ENCODE data around the gene GRM4. TPM values are rescaled to one million over a fixed set of nuclear protein-coding genes. Genes with fewer than 3 reads are reported as not detected.

Gene GRM4
- total and polyA plus RNA-seq, 2 donors from 2014 or later: not detected

GRCh38 chr6:34052918-34053608 lies 92.8 kb downstream of the GRM4 start:
- no peak overlapping the region for H3K27ac ChIP-seq (ENCODE audit: low read depth in 2 of 2, low read length in 2 of 2)
- no peak for FAIRE-seq
- no peak for DNase-seq
- no peak overlapping the region for H3K4me3 ChIP-seq (ENCODE audit: low read length in 3 of 3)
- H3K36me3 ChIP-seq (ENCODE audit: control insufficient read depth in 2 of 3, insufficient read depth in 3 of 3, low read length in 3 of 3): no peaks in the 10 kb centered on the region
- H3K4me1 ChIP-seq (ENCODE audit: control insufficient read depth in 2 of 3, insufficient read depth in 2 of 3, low read depth in 1 of 3, low read length in 3 of 3): peaks cover 0 to 2% (median 0%) of the 10 kb centered on the region in 3 donors
- TF ChIP-seq, protein P1, sequence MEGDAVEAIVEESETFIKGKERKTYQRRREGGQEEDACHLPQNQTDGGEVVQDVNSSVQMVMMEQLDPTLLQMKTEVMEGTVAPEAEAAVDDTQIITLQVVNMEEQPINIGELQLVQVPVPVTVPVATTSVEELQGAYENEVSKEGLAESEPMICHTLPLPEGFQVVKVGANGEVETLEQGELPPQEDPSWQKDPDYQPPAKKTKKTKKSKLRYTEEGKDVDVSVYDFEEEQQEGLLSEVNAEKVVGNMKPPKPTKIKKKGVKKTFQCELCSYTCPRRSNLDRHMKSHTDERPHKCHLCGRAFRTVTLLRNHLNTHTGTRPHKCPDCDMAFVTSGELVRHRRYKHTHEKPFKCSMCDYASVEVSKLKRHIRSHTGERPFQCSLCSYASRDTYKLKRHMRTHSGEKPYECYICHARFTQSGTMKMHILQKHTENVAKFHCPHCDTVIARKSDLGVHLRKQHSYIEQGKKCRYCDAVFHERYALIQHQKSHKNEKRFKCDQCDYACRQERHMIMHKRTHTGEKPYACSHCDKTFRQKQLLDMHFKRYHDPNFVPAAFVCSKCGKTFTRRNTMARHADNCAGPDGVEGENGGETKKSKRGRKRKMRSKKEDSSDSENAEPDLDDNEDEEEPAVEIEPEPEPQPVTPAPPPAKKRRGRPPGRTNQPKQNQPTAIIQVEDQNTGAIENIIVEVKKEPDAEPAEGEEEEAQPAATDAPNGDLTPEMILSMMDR (IDR thresholded peaks at IDR 0.05; ENCODE audit: borderline replicate concordance, extremely low read depth, insufficient read depth): no peak
- no peaks in the 10 kb centered on the region for H3K27me3 ChIP-seq (ENCODE audit: control insufficient read depth, insufficient read depth, low read length)
- intact Hi-C loops (cut with DNase I): no loop called here
- H3K9ac ChIP-seq (ENCODE audit: low read length in 3 of 3): no peak overlapping the region
- no peaks in the 10 kb centered on the region for H3K9me3 ChIP-seq (ENCODE audit: control insufficient read depth in 2 of 3, insufficient read depth in 1 of 3, low read length in 3 of 3)

DNA sequence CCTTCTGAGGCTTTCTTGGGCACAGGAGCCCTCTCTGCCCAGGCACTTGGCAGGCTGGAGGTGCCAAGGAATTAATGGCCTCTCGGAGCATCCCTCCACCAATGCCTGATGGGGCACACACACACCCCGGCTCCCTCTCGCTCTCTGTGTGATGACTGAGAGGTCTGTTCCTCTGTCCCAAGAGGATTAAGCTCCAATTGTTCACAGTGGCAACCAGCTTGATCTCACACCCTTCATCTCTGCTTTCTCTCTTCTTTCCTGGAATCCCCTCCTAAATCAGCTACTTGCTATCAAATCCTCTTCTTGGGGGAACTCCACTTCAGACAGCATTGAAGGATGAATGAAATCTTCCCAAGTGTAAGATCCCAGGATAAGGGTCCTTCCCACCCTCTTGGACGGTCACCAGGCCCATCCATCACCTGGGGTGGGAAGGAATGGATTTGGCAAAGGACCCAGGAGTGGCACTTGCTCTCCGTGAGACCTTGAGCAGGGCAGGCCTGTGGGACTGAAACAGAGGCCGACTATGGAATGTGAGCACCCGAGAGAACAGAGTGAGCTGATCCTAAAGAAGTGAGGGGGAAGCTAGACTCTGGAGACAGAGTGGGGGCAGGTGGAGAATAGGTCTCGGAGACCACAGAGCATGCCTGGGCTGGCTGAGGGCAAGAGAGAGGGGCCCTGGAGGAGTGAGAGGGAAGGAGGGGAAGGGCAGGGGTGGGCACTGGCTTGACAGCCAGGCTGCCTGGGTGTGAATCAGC lies 93.6 kb downstream of the GRM4 start:
- peaks cover 0 to 2% (median 0%) of the 10 kb centered on the region in 3 donors for H3K4me1 ChIP-seq (ENCODE audit: control insufficient read depth in 2 of 3, insufficient read depth in 2 of 3, low read depth in 1 of 3, low read length in 3 of 3)
- H3K36me3 ChIP-seq (ENCODE audit: control insufficient read depth in 2 of 3, insufficient read depth in 3 of 3, low read length in 3 of 3): no peaks in the 10 kb centered on the region
- no peaks in the 10 kb centered on the region for H3K27me3 ChIP-seq (ENCODE audit: control insufficient read depth, insufficient read depth, low read length)
- H3K9me3 ChIP-seq (ENCODE audit: control insufficient read depth in 2 of 3, insufficient read depth in 1 of 3, low read length in 3 of 3): no peaks in the 10 kb centered on the region
- TF ChIP-seq, protein P1 (IDR thresholded peaks at IDR 0.05; ENCODE audit: borderline replicate concordance, extremely low read depth, insufficient read depth): no peak
- intact Hi-C loops (cut with DNase I): no loop called here
- H3K4me3 ChIP-seq (ENCODE audit: low read length in 3 of 3): no peak overlapping the region
- no peak overlapping the region for H3K27ac ChIP-seq (ENCODE audit: low read depth in 2 of 2, low read length in 2 of 2)
- FAIRE-seq: no peak
- H3K9ac ChIP-seq (ENCODE audit: low read length in 3 of 3): no peak overlapping the region
- no peak for DNase-seq

- FAIRE-seq (no peak), DNase-seq (peak in 1 of 5 donors; percentile 40)
- TF ChIP-seq, protein P1 (IDR thresholded peaks at IDR 0.05; ENCODE audit: borderline replicate concordance, extremely low read depth, insufficient read depth): no peak
- no peaks in the 10 kb centered on the region for H3K36me3 ChIP-seq (ENCODE audit: control insufficient read depth in 2 of 3, insufficient read depth in 3 of 3, low read length in 3 of 3)
- H3K4me3 ChIP-seq (ENCODE audit: low read length in 3 of 3): no peak overlapping the region
- intact Hi-C loops (cut with DNase I): no loop called here
- no peak overlapping the region for H3K27ac ChIP-seq (ENCODE audit: low read depth in 2 of 2, low read length in 2 of 2)
- peaks cover 0 to 1% (median 0%) of the 10 kb centered on the region in 3 donors for H3K4me1 ChIP-seq (ENCODE audit: control insufficient read depth in 2 of 3, insufficient read depth in 2 of 3, low read depth in 1 of 3, low read length in 3 of 3)
- H3K9me3 ChIP-seq (ENCODE audit: control insufficient read depth in 2 of 3, insufficient read depth in 1 of 3, low read length in 3 of 3): no peaks in the 10 kb centered on the region
- no peak overlapping the region for H3K9ac ChIP-seq (ENCODE audit: low read length in 3 of 3)
- no peaks in the 10 kb centered on the region for H3K27me3 ChIP-seq (ENCODE audit: control insufficient read depth, insufficient read depth, low read length)
Observed at GRCh38 chr6:34051331-34051919, 94.5 kb downstream of the GRM4 start.
